DMS53 treated with DMSO at 0.1 percent for 48 hours (cell line): ENCODE measurements around the gene SYDE1.
"Not testable (repeated sequence)": the region's sequence is repeated elsewhere in the genome, so short reads cannot be mapped to it uniquely, and the experiment has no call there.

ENCODE experiments used
- DNase-seq: peaks from one replicate; lab custom pipeline; 2025; ENCODE audit not compliant: unreplicated experiment; lab: John Stamatoyannopoulos, UW

SYDE1 gene, protein sequence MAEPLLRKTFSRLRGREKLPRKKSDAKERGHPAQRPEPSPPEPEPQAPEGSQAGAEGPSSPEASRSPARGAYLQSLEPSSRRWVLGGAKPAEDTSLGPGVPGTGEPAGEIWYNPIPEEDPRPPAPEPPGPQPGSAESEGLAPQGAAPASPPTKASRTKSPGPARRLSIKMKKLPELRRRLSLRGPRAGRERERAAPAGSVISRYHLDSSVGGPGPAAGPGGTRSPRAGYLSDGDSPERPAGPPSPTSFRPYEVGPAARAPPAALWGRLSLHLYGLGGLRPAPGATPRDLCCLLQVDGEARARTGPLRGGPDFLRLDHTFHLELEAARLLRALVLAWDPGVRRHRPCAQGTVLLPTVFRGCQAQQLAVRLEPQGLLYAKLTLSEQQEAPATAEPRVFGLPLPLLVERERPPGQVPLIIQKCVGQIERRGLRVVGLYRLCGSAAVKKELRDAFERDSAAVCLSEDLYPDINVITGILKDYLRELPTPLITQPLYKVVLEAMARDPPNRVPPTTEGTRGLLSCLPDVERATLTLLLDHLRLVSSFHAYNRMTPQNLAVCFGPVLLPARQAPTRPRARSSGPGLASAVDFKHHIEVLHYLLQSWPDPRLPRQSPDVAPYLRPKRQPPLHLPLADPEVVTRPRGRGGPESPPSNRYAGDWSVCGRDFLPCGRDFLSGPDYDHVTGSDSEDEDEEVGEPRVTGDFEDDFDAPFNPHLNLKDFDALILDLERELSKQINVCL

DNA sequence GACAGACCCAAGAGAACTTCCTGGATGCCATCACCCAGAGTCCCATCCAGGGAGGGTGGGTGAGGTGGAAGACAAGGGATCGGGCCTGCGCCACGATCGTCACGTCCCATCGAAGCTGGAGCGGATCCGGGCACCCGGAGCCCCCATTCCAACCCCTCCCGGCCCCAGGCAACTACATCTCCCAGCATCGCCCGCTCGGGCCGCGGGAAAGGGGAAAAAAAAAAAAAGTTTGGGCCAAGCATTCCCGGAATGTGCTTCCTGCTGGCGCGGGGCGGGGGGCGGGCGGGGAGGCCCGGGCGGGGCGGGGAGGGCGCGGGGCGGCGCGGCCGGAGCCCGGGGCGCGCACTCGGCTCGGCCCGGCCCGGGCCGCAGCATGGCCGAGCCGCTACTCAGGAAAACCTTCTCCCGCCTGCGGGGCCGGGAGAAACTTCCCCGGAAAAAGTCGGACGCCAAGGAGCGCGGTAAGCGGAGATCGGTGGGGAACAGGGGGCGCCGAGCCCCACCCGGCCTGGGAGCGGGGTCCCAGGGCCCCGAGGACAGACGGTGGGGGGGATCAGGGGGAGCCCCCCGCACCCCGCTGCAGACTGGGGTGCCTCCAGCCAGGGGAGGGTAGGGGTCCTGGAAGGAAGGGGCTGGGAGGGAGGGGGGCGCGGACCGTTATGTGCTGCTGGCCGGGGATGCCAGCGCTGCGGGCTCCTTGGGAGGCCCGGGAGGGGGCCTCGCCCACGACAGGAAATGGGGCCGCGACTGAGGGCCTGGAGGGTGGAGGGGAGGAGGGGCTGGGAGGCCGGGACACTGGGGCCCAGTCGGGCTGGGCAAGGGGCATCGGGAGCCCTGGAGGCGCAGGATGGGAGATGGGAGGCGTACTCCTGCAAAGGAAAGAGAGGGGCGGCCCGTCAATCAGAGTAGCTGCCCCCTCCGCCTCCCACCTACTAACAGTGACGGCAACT, at the start of gene SYDE1:
SYDE1 (plus strand) TSS at position 341 of the 950 bp plus-strand sequence; CDS start at position 374, 33 bp downstream.
- DNase-seq: no peak

DNA sequence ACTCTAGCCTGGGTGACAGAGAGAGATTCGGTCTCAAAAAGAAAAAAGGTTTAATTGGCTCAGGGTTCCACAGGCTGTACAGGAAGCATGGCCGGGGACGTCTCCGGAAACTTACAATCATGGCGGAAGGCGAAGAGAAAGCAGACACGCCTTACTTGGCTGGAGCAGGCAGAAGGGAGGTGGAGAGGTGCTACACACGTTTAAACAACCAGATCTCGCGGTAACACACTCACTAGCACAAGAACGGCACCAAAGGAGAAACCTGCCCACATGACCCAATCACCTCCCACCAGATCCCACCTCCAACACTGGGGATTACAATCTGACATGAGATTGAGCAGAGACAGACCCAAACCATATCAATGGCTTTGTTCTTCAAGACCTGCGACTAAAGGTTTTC, 45.2 kb upstream of the SYDE1 start:
- no peak for DNase-seq

- not testable (repeated sequence) for DNase-seq
These were observed 36.8 kb upstream of the SYDE1 start for GRCh38 chr19:15070386-15070785.

GRCh38 chr19:15072930-15073647, 34.1 kb upstream of the SYDE1 start:
- DNase-seq: no peak

- no peak for DNase-seq
These were observed 32.8 kb upstream of the SYDE1 start for GRCh38 chr19:15074371-15074770.

DNA sequence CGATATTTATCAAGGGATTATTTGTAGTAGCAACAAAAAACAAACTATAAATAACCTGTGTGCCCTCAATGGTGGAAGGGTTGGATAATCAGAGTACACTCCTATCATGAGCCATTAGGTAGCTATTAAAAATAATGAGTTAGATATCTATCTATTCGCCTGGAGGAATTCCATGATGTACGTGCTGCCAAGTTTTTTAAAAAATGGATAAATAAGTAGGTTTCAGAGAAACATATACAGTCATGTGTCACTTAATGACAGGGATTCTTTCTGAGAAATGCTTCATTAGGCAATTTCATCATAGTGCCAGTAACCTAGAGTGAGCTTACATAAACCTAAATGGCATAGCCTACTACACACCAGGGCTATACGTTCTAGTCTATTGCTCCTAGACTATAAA, 31.4 kb upstream of the SYDE1 start:
- DNase-seq: no peak

DNA sequence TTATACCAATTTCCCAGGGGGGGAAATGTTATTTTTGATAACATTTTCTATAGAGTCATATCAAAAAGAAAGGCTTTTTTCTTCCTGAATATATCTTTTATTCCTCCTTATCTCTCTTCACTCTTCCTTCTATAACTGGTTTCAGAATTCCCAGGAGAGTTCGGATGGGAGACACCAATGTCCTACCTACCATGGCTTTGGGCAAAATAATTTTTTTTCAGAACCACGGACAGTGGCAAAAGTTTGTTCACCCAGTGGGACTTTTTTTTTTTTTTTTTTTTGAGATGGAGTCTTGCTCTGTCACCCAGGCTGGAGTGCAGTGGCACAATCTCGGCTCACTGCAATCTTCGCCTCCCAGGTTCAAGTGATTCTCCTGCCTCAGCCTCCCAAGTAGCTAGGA, 27.2 kb upstream of the SYDE1 start:
- DNase-seq: not testable (repeated sequence)

DNA sequence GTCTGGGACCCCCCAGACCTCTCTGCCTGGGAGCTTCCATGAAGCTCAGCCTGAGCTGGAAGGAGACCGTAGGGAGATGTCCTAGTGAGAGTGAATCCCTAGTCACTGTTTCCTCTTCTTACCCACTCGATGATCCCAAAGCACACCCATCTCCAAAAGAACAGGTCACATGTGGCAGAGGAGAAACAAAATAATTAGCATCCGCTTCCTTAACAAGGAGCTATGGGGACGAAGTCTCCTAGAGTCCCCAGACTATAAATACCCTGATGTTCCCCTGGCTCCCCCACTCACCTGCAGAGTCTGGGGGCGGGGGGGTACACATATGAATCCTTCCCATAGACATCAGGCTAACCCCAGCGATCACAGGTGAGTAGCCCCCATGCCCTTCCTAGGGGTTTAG, 25.3 kb upstream of the SYDE1 start, which contains the start of gene OR1I1:
OR1I1 (plus strand) TSS at position 301 of the 400 bp plus-strand sequence. CDS start 4,855 bp downstream, outside the sequence.
- no peak for DNase-seq

GRCh38 chr19:15087182-15087581, 20.0 kb upstream of the SYDE1 start:
- no peak for DNase-seq

DNA sequence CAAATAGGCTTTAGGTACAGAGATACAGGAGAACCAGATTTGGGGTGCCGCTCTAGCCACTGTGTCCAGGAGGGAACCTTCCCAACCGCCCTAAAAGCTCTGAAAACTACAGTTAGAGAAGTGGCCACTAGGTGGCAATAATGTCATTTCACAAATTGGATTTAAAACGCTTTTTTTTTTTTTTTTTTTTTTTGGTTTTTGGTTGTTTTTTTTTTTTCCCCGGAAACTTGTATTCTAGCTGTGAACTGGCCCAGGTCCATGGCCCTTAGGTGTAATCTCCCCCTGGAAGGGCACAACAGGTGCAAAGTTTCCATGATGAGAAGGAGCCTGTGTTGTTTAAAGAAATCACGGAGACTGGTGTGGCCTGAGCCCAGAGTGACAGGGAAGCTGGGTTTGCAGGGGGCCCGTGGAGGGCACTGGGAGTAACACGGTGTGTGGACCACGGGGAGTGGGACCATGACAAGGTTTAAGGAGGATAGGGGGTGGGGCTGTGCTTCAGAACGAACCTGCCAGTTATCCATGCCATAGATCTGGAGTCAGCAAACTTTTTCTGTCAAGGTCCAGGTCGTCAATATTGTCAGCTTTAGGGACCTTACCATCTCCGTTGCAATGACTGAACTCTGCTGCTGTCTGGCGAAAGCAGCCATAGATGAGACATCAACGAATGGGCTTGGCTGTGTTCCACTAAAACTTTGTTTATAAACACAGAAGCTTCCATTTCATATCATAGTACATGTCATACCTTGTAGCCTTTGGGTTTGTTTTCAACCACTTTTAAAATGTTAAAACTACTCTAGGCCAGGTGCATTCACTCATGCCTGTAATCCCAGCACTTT, 15.1 kb upstream of the SYDE1 start:
- peak; percentile 45 for DNase-seq

GRCh38 chr19:15093001-15093400, 14.2 kb upstream of the SYDE1 start:
- DNase-seq: no peak

GRCh38 chr19:15096223-15096622, 11.0 kb upstream of the SYDE1 start:
- no peak for DNase-seq

DNA sequence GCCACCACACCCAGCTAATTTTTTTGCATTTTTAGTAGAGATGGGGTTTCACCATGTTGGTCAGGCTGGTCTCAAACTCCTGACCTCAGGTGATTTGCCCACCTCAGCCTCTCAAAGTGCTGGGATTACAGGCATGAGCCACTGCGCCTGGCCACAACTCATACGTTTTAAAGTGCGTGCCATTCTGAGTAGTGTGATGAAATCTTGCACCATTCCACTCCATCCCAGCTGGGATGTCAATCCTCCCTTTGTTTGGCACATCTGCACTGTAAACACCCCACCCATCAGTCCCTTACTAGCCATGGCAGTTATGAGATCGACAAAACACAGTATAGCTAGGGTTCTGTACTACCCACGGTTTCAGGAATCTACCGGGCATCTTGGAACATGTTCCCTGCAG, 9.2 kb upstream of the SYDE1 start:
- DNase-seq: not testable (repeated sequence)

- DNase-seq: no peak
These were observed 8.7 kb upstream of the SYDE1 start for GRCh38 chr19:15098460-15098859.

DNA sequence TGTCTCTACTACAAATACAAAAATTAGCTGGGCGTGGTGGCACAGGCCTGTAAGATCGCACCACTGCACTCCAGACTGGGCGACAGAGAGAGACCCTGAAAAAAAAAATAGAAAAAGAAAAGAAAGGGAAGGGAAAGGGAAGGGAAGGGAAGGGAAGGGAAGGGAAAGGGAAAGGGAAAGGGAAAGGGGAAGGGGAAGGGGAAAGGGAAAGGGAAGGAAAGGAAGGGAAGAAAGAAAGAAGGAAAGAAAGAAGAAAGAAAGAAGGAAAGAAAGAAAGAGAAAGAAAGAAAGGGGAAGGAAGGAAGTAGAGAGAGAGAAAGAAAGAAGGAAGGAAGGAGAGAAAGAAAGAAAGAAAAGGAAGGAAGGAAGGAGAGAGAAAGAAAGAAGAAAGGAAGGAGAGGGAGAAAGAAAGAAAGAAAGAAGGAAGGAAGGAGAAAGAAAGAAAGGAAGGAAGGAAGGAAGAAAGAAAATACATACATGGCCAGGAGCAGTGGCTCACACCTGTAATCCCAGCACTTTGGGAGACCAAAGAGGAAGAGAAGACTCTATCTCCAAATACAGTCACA, 8.1 kb upstream of the SYDE1 start:
- no peak for DNase-seq

- DNase-seq: no peak
These were observed 5.6 kb upstream of the SYDE1 start for GRCh38 chr19:15101479-15102082.

GRCh38 chr19:15104003-15104402, 3.2 kb upstream of the SYDE1 start:
- DNase-seq: no peak

GRCh38 chr19:15104411-15104810, 2.8 kb upstream of the SYDE1 start:
- DNase-seq: no peak

DNA sequence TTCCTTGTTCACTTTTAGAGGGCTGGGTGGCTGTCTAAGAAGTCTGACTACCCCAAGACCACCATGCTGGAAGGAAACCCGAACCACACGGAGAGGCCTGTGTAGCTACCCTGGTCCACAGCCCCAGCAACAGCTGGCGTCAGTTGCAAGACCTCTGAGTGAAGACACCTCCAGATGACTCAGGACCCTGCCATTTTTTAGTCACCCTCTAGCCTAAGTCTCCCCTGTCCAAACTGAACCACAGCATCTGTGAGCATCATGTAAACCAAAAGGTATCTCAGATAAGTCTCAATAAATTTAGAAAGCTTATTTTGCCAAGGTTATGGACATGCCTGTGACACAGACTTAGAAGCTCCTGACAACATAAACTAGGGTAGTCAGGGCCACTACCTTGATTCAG, 2.2 kb upstream of the SYDE1 start:
- no peak for DNase-seq
